Brain microvascular endothelial cell (primary cell): ENCODE data around the gene HMX3.
"Not testable (repeated sequence)": the region's sequence is repeated elsewhere in the genome, so short reads cannot be mapped to it uniquely, and the experiment has no call there.

Experiments
- DNase-seq: peaks from one replicate; pipeline ENCODE4 v3.0.0-alpha.2; 2020
- H3K27ac ChIP-seq: fragments of 250-450 bp; sonication (Bioruptor Pico); 2 replicates; pipeline ENCODE4 v1.5.1; 2020; ENCODE audit warnings: mild to moderate bottlenecking, moderate library complexity
- H3K27me3 ChIP-seq: fragments of 250-450 bp; sonication (Bioruptor Pico); replicated peaks from 2 replicates; pipeline ENCODE4 v1.5.1; 2020; ENCODE audit warnings: mild to moderate bottlenecking
- H3K36me3 ChIP-seq: fragments of 250-450 bp; sonication (Bioruptor Pico); replicated peaks from 2 replicates; pipeline ENCODE4 v1.5.1; 2020; ENCODE audit warnings: mild to moderate bottlenecking
- H3K4me3 ChIP-seq: 2 replicates; pipeline ENCODE4 v1.5.1; 2011; ENCODE audit warnings: low read depth, mild to moderate bottlenecking, control low read depth, low read length, moderate library complexity
- in situ Hi-C: cut with HindIII; loops from 2 replicates; pipeline ENCODE4 v1.10.0; 2017; ENCODE audit warnings: low sequenced_read_pairs, low pct_ligation_motif_present
- TF ChIP-seq, protein P1 (sequence below): IDR thresholded peaks from 2 replicates; pipeline ENCODE4 v1.5.1; 2011; ENCODE audit warnings: low read depth, mild to moderate bottlenecking, moderate library complexity, low read length, control low read depth, inconsistent platforms; ENCODE audit errors: missing control alignments

Gene HMX3

DNA sequence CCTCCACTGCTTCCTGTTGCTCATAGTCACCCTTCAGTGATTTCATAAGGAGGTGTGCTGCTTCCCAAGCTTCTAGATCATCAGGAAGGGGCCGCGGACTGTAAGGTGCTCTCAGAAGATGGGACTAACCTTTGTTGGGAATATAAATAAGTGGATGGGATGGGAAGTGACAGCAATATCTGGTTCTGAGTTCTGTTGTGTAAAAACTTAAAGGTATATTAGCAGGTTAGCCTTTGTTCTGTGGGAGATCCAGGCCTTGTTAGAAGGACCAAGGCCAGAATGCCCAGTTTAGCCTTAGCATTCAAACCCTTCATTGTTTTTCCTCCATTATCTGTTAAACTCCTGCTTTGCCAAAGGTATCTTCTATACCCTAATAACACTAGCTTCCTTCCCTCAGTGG, 30.8 kb downstream of the HMX3 start:
- H3K27me3 ChIP-seq, result no peaks in the 10 kb centered on the region
- TF ChIP-seq, protein P1, sequence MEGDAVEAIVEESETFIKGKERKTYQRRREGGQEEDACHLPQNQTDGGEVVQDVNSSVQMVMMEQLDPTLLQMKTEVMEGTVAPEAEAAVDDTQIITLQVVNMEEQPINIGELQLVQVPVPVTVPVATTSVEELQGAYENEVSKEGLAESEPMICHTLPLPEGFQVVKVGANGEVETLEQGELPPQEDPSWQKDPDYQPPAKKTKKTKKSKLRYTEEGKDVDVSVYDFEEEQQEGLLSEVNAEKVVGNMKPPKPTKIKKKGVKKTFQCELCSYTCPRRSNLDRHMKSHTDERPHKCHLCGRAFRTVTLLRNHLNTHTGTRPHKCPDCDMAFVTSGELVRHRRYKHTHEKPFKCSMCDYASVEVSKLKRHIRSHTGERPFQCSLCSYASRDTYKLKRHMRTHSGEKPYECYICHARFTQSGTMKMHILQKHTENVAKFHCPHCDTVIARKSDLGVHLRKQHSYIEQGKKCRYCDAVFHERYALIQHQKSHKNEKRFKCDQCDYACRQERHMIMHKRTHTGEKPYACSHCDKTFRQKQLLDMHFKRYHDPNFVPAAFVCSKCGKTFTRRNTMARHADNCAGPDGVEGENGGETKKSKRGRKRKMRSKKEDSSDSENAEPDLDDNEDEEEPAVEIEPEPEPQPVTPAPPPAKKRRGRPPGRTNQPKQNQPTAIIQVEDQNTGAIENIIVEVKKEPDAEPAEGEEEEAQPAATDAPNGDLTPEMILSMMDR, result no peak
- DNase-seq, result no peak
- no peak overlapping the region for H3K4me3 ChIP-seq
- in situ Hi-C loops, result no loop called here
- H3K27ac ChIP-seq, result no peak overlapping the region
- peaks cover 34% of the 10 kb centered on the region for H3K36me3 ChIP-seq

DNA sequence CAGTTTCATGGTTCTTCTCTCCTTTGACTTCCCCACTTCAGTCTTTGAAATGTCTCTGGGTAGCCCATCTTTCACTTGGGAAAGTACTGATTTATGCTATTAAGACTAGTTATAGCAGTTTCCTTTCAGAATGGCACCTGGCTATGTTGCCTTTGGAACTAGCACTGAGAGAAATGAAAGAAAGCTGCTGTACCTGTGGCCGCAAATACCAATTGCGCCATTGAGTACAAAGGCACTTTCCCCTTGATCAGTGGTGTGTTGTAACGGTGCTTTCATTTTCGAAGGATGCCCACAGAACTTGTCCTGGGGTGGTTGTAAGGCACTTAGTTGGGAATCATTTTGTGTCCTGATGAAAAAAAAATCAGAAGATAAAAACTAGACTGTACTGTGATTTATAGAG, 35.2 kb downstream of the HMX3 start:
- in situ Hi-C loops, result no loop called here
- Histone ChIP-seq H3K4me3 (no peak overlapping the region), H3K36me3 (peaks cover 3% of the 10 kb centered on the region), H3K27me3 (no peaks in the 10 kb centered on the region), H3K27ac (no peak overlapping the region)
- no peak for DNase-seq
- TF ChIP-seq, protein P1, result no peak

GRCh38 chr10:123171616-123172015, 35.8 kb downstream of the HMX3 start:
- H3K27me3 ChIP-seq, H3K4me3 ChIP-seq, in situ Hi-C loops, H3K36me3 ChIP-seq, H3K27ac ChIP-seq, DNase-seq: not testable (repeated sequence)

DNA sequence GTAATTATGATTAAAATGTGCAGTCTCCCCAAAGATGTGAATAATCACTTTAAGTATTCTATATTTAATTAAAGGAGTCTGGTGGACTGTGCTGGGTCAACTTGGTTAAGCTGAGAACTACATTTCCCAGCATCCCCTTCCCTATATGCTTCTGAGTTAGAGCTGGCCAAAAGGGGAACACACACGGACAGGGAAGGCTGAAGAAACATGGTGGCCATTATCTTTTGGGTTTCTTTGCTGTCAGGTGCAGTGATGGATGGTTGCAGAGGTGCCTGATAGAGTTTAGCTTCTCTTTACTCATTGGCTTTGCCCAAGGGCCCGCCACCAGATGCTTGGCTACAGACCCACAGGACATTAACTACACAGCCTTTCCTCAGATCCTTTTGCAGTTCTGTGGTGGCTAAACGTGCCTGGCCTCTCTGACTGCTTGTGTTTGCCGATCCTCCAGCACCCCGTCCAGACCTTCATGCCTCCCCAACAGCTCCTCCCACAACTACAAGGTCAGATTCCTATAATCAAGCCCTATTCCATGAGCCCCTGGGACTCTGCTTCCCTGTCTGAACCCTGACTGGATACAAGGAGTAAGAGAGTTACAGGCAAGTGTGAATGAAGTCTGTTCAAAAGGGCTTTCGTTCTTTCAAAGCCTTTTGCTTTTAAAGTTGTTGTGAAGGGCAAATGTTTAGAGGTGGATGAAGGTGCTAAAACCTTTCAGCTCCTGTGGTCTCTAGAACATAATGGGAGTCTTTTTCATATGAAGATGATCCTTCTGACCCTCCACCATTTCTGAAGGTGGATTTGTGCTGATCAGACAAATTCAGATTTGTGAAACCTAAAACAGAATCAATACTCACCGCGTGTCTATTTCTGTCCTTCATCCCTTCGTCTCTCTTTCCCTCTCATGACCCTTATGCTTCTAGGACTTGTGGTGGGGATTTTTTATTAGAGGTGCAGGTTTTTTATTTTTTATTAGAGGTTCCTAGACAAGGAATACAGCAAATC, 39.9 kb downstream of the HMX3 start:
- TF ChIP-seq, protein P1, result no peak
- H3K27me3 ChIP-seq, result no peaks in the 10 kb centered on the region
- no peak overlapping the region for H3K4me3 ChIP-seq
- no peaks in the 10 kb centered on the region for H3K36me3 ChIP-seq
- no peak overlapping the region for H3K27ac ChIP-seq
- DNase-seq, result no peak
- in situ Hi-C loops, result no loop called here

- H3K27me3 ChIP-seq, H3K36me3 ChIP-seq, H3K4me3 ChIP-seq, DNase-seq, in situ Hi-C loops, H3K27ac ChIP-seq: not testable (repeated sequence)
Observed at GRCh38 chr10:123178390-123178789, 42.6 kb downstream of the HMX3 start.

DNA sequence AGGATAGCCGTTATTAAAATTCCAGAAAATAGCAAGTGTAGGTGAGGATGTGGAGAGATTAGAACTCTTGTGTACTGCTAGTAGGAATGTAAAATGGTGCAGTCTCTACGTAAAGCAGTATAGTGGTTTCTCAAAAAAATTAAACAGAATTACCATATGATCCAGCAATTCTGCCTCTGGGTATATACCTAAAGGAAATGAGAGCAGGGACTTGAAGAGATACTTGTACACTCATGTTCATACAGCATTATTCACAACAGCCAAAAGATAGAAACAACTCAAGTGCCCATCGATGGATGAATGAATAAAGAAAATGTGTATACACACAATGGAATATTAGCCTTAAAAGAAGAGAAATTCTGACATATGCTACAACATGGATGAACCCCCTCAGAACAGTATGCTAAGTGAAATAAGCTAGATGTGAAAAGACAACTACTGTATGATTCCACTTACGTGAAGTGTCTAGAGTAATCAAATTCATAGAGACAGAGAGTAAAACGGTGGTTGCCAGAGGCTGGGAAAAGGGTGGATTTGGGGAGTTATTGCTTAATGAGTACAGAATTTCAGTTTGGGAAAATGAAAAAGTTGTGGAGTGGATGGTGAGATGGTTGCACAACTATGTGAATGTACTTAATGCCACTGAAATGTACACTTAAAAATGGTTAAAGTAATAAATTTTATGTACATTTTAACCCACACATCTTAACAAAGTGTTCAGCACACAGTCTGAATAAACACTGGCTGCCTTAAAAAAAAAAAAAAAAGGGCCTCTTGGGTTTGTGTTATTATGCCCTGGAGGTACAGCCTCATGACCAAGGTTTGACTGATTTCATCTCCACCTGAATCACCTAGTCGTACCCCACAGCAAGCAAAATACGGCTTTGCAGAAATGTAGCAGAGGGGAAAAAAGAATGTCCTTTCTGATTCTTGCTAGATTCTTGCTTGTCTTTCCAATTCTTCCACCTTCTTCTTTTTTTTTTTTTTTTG, 44.6 kb downstream of the HMX3 start:
- in situ Hi-C loops, result no loop called here
- H3K36me3 ChIP-seq, result no peaks in the 10 kb centered on the region
- no peak overlapping the region for H3K27ac ChIP-seq
- DNase-seq, result no peak
- TF ChIP-seq, protein P1, result no peak
- no peaks in the 10 kb centered on the region for H3K27me3 ChIP-seq
- no peak overlapping the region for H3K4me3 ChIP-seq
